IPS-20b (cell line): ENCODE data around the gene ETNK2.
A peak's percentile ranks its signal among the peaks of the same experiment; 100 is the strongest.

Source experiments
- H3K27ac ChIP-seq: one replicate; pipeline ENCODE4 v1.5.1; 2013; ENCODE audit warnings: low read length
- H3K27me3 ChIP-seq: 2 replicates; pipeline ENCODE4 v1.6.1; 2013; ENCODE audit warnings: mild to moderate bottlenecking, low read length, inconsistent platforms; ENCODE audit not compliant: insufficient read depth
- H3K36me3 ChIP-seq: 2 replicates; pipeline ENCODE4 v1.6.1; 2013; ENCODE audit warnings: low read depth, mild to moderate bottlenecking, inconsistent platforms, low read length, moderate library complexity; ENCODE audit not compliant: insufficient read depth
- H3K4me1 ChIP-seq: 2 replicates; pipeline ENCODE4 v1.6.1; 2013; ENCODE audit warnings: mild to moderate bottlenecking, control low read depth, inconsistent platforms, low read length, moderate library complexity; ENCODE audit not compliant: insufficient read depth
- H3K4me3 ChIP-seq: 2 replicates; pipeline ENCODE4 v1.5.1; 2013; ENCODE audit warnings: mild to moderate bottlenecking, low read length, inconsistent platforms
- H3K9ac ChIP-seq: 2 replicates; pipeline ENCODE4 v1.6.1; 2013; ENCODE audit warnings: low read depth, mild to moderate bottlenecking, inconsistent platforms, low read length, moderate library complexity
- H3K9me3 ChIP-seq: 2 replicates; pipeline ENCODE4 v1.6.1; 2013; ENCODE audit warnings: mild to moderate bottlenecking, low read depth, low read length, inconsistent platforms; ENCODE audit not compliant: insufficient read depth

The ETNK2 gene

GRCh38 chr1:204191456-204191855, 39.6 kb upstream of the ETNK2 start:
- Histone ChIP-seq H3K9me3 (no peaks in the 10 kb centered on the region), H3K36me3 (no peaks in the 10 kb centered on the region), H3K27me3 (peaks cover 71% of the 10 kb centered on the region), H3K9ac (no peak overlapping the region), H3K27ac (no peak overlapping the region), H3K4me3 (no peak overlapping the region), H3K4me1 (no peaks in the 10 kb centered on the region; the same call in 1 of the 2 replicates)

- no peaks in the 10 kb centered on the region for H3K36me3 ChIP-seq
- peaks cover 71% of the 10 kb centered on the region for H3K27me3 ChIP-seq
- H3K4me3 ChIP-seq: peak overlapping the region; percentile 47
- H3K27ac ChIP-seq: no peak overlapping the region
- H3K9me3 ChIP-seq: no peaks in the 10 kb centered on the region
- no peak overlapping the region for H3K9ac ChIP-seq
- no peaks in the 10 kb centered on the region; the same call in 1 of the 2 replicates for H3K4me1 ChIP-seq
Measured at GRCh38 chr1:204190212-204191211, 38.7 kb upstream of the ETNK2 start.

- no peak overlapping the region for H3K4me3 ChIP-seq
Measured at GRCh38 chr1:204188959-204189639, 37.3 kb upstream of the ETNK2 start.

GRCh38 chr1:204186597-204186996, 34.8 kb upstream of the ETNK2 start:
- H3K27ac ChIP-seq: no peak overlapping the region
- H3K9me3 ChIP-seq: no peaks in the 10 kb centered on the region
- no peaks in the 10 kb centered on the region; the same call in 1 of the 2 replicates for H3K4me1 ChIP-seq
- H3K9ac ChIP-seq: no peak overlapping the region
- H3K4me3 ChIP-seq: no peak overlapping the region
- H3K27me3 ChIP-seq: peaks cover 48% of the 10 kb centered on the region
- no peaks in the 10 kb centered on the region for H3K36me3 ChIP-seq

More at GRCh38 chr1:204188959-204189639, 37.3 kb upstream of the ETNK2 start:
- Histone ChIP-seq H3K4me1 (no peaks in the 10 kb centered on the region; the same call in 1 of the 2 replicates), H3K36me3 (no peaks in the 10 kb centered on the region), H3K27me3 (peaks cover 71% of the 10 kb centered on the region), H3K9me3 (no peaks in the 10 kb centered on the region), H3K9ac (no peak overlapping the region), H3K27ac (no peak overlapping the region)

GRCh38 chr1:204181116-204181515, 29.3 kb upstream of the ETNK2 start:
- Histone ChIP-seq H3K4me3 (no peak overlapping the region), H3K9ac (no peak overlapping the region), H3K27ac (no peak overlapping the region), H3K36me3 (no peaks in the 10 kb centered on the region), H3K27me3 (peaks cover 4% of the 10 kb centered on the region; the same call in 1 of the 2 replicates), H3K9me3 (no peaks in the 10 kb centered on the region), H3K4me1 (no peaks in the 10 kb centered on the region)

- Histone ChIP-seq H3K4me1 (no peaks in the 10 kb centered on the region), H3K9me3 (no peaks in the 10 kb centered on the region), H3K27ac (no peak overlapping the region), H3K27me3 (peaks cover 5% of the 10 kb centered on the region; the same call in 1 of the 2 replicates), H3K4me3 (no peak overlapping the region), H3K9ac (no peak overlapping the region), H3K36me3 (no peaks in the 10 kb centered on the region)
Measured at GRCh38 chr1:204180133-204180532, 28.3 kb upstream of the ETNK2 start.

- Histone ChIP-seq H3K36me3 (no peaks in the 10 kb centered on the region), H3K4me3 (no peak overlapping the region), H3K9ac (no peak overlapping the region), H3K4me1 (no peaks in the 10 kb centered on the region), H3K9me3 (no peaks in the 10 kb centered on the region), H3K27me3 (peaks cover 9% of the 10 kb centered on the region; the same call in 1 of the 2 replicates), H3K27ac (no peak overlapping the region)
Measured at GRCh38 chr1:204178487-204179281, 26.8 kb upstream of the ETNK2 start.

- Histone ChIP-seq H3K4me1 (no peaks in the 10 kb centered on the region), H3K27me3 (peaks cover 9% of the 10 kb centered on the region; the same call in 1 of the 2 replicates), H3K9ac (no peak overlapping the region), H3K4me3 (no peak overlapping the region), H3K36me3 (no peaks in the 10 kb centered on the region), H3K27ac (no peak overlapping the region), H3K9me3 (no peaks in the 10 kb centered on the region)
Measured at GRCh38 chr1:204177133-204177532, 25.3 kb upstream of the ETNK2 start.

- H3K27me3 ChIP-seq: peaks cover 9% of the 10 kb centered on the region; the same call in 1 of the 2 replicates
- H3K36me3 ChIP-seq: no peaks in the 10 kb centered on the region
- no peak overlapping the region for H3K9ac ChIP-seq
- H3K4me1 ChIP-seq: no peaks in the 10 kb centered on the region
- no peak overlapping the region for H3K4me3 ChIP-seq
- H3K9me3 ChIP-seq: no peaks in the 10 kb centered on the region
- no peak overlapping the region for H3K27ac ChIP-seq
Measured at GRCh38 chr1:204176049-204176448, 24.2 kb upstream of the ETNK2 start.

- no peaks in the 10 kb centered on the region for H3K36me3 ChIP-seq
- no peak overlapping the region for H3K27ac ChIP-seq
- no peak overlapping the region for H3K9ac ChIP-seq
- no peaks in the 10 kb centered on the region for H3K4me1 ChIP-seq
- peaks cover 9% of the 10 kb centered on the region; the same call in 1 of the 2 replicates for H3K27me3 ChIP-seq
- peaks cover 10% of the 10 kb centered on the region for H3K9me3 ChIP-seq
- H3K4me3 ChIP-seq: no peak overlapping the region
Measured at GRCh38 chr1:204174958-204175357, 23.1 kb upstream of the ETNK2 start.

GRCh38 chr1:204172404-204173029, 20.7 kb upstream of the ETNK2 start:
- peaks cover 26% of the 10 kb centered on the region for H3K9me3 ChIP-seq
- no peak overlapping the region for H3K9ac ChIP-seq
- H3K4me1 ChIP-seq: no peaks in the 10 kb centered on the region
- H3K36me3 ChIP-seq: no peaks in the 10 kb centered on the region
- no peak overlapping the region for H3K4me3 ChIP-seq
- peaks cover 9% of the 10 kb centered on the region; the same call in 1 of the 2 replicates for H3K27me3 ChIP-seq
- no peak overlapping the region for H3K27ac ChIP-seq
